ENCODE results near the gene AFF3. TPM values are rescaled to one million over a fixed set of nuclear protein-coding genes. Genes with fewer than 3 reads are reported as not detected.

AFF3 gene
- total and polyA plus RNA-seq, 10 donors: 6.0 to 92.2 (median 64.0) TPM

DNA sequence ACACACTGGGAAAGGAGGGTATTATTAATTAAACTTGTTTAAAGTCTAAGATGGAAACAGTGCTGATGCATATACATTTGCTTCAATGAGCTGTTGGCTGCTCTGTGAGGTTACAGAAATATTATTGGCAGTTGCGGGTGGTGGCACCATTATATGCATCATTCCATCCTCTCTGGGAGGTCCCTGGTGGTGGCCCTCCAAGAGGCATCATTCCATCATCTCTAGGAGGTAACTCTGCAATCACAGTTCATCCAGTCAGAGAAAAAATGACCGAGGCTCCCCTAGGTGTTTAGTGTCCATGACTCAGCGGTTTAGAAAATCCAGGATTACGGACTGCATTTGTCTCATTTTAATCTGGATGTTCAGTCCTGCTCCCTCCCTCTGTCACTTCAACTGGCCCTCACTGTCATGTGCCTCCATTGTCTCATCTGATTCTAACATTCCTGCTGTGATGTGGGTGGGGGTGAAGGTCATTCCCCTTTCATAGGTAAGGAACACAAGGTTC is 15.4 kb downstream of the AFF3 start:
- peaks cover 0 to 48% (median 0%) of the 10 kb centered on the region in 6 donors for H3K36me3 ChIP-seq
- no peak for DNase-seq
- no peak overlapping the region for H3K4me3 ChIP-seq
- no peaks in the 10 kb centered on the region for H3K27me3 ChIP-seq (replicated peaks in 1 of 7)
- intact Hi-C loops (cut with DNase I; ENCODE audit: low total_unique reads): no loop called here
- H3K27ac ChIP-seq: no peak overlapping the region
- H3K4me1 ChIP-seq: peaks cover 0 to 22% (median 0%) of the 10 kb centered on the region in 6 donors
- 90 to 97% (median 96%) methylated on average over 4 of the region's 4 CpGs for WGBS, 5 donors
- no peak for TF ChIP-seq POLR2A (IDR thresholded peaks at IDR 0.05)
- TF ChIP-seq POLR2AphosphoS5 (IDR thresholded peaks at IDR 0.05): no peak
- TF ChIP-seq, protein P1, sequence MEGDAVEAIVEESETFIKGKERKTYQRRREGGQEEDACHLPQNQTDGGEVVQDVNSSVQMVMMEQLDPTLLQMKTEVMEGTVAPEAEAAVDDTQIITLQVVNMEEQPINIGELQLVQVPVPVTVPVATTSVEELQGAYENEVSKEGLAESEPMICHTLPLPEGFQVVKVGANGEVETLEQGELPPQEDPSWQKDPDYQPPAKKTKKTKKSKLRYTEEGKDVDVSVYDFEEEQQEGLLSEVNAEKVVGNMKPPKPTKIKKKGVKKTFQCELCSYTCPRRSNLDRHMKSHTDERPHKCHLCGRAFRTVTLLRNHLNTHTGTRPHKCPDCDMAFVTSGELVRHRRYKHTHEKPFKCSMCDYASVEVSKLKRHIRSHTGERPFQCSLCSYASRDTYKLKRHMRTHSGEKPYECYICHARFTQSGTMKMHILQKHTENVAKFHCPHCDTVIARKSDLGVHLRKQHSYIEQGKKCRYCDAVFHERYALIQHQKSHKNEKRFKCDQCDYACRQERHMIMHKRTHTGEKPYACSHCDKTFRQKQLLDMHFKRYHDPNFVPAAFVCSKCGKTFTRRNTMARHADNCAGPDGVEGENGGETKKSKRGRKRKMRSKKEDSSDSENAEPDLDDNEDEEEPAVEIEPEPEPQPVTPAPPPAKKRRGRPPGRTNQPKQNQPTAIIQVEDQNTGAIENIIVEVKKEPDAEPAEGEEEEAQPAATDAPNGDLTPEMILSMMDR (IDR thresholded peaks at IDR 0.05 in 8 of 11, conservative IDR thresholded peaks at IDR 0.05 in 3 of 11): no peak
- H3K9me3 ChIP-seq: no peaks in the 10 kb centered on the region

DNA sequence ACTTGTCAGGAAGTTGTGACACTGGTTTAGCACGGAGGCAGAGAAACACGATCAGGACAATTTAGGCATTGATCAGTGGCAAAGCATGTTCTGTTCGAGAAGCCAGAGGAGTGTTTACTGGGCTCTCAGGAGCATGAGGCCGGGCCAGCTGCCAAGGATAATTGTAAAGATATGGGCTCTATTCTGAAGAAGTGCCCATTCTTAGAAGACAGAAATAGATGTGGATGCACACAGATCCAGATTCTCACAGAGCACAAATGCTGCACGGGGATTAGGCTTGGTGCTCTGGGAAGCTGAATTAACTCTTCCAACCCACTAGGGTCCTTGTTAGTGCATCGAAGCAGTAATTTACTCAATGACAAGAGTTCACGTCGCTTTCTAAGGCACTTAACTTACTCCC is 16.2 kb downstream of the AFF3 start:
- Histone ChIP-seq H3K27ac (no peak overlapping the region), H3K36me3 (peaks cover 0 to 51% (median 0%) of the 10 kb centered on the region in 6 donors), H3K9me3 (no peaks in the 10 kb centered on the region), H3K4me3 (no peak overlapping the region), H3K27me3 (replicated peaks in 1 of 7) (no peaks in the 10 kb centered on the region), H3K4me1 (peaks cover 0 to 16% (median 0%) of the 10 kb centered on the region in 6 donors)
- no peak for DNase-seq
- intact Hi-C loops (cut with DNase I; ENCODE audit: low total_unique reads): no loop called here
- TF ChIP-seq POLR2AphosphoS5 (IDR thresholded peaks at IDR 0.05) (no peak), POLR2A (IDR thresholded peaks at IDR 0.05) (no peak)
- TF ChIP-seq, protein P1 (IDR thresholded peaks at IDR 0.05 in 8 of 11, conservative IDR thresholded peaks at IDR 0.05 in 3 of 11): no peak
- WGBS, 5 donors: 83 to 85% (median 85%) methylated on average over 8 of the region's 8 CpGs

DNA sequence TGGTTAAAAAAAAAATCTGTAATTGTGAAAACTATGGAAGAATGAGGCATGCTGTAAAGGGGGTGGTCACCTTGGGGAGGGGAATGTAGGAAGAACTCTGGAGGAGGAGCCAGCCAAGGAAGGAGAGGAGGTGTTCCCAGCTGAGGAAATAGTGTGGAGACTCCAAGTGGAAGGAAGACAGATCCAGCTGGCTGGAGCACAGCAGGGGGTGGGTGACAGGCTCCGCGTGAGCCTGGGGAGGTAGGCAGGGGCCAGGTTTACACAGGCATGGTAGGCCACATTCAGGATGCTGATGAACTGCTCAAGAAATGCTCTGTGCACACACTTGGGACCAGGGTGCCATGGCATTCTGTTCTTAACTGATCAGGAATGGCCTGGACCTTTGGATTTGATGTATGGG is 16.8 kb downstream of the AFF3 start:
- no peak overlapping the region for H3K4me3 ChIP-seq
- intact Hi-C loops (cut with DNase I; ENCODE audit: low total_unique reads): no loop called here
- no peak overlapping the region for H3K27ac ChIP-seq
- DNase-seq: no peak
- TF ChIP-seq POLR2A (IDR thresholded peaks at IDR 0.05): no peak
- TF ChIP-seq, protein P1 (IDR thresholded peaks at IDR 0.05 in 8 of 11, conservative IDR thresholded peaks at IDR 0.05 in 3 of 11): no peak
- no peak for TF ChIP-seq POLR2AphosphoS5 (IDR thresholded peaks at IDR 0.05)
- no peaks in the 10 kb centered on the region for H3K9me3 ChIP-seq
- WGBS, 5 donors: 74 to 97% (median 88%) methylated on average over 2 of the region's 2 CpGs
- H3K36me3 ChIP-seq: peaks cover 0 to 57% (median 0%) of the 10 kb centered on the region in 6 donors
- no peaks in the 10 kb centered on the region for H3K27me3 ChIP-seq (replicated peaks in 1 of 7)
- peaks cover 0 to 10% (median 0%) of the 10 kb centered on the region in 6 donors for H3K4me1 ChIP-seq

DNA sequence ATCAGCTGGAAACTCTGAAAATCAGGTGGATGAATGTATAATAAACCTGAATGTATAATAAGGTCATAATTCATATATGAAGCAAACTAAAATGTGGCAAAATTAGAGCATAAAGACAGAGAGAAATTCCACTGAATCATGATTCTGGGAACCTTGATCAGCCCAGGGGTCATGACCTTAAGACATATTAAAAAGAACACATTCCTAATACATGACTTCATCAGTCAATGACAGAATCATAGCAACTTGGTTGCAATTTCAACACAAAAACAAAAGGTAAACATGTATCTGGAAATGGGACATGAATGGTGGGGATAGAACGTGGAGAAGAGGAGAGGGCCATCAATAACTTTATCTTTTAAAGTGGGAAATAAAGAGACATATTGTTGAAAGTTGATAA is 17.6 kb downstream of the AFF3 start:
- WGBS, 5 donors: 79 to 96% (median 86%) methylated on average over 1 of the region's 1 CpG
- H3K36me3 ChIP-seq: peaks cover 0 to 58% (median 0%) of the 10 kb centered on the region in 6 donors
- TF ChIP-seq, protein P1 (IDR thresholded peaks at IDR 0.05 in 8 of 11, conservative IDR thresholded peaks at IDR 0.05 in 3 of 11): no peak
- TF ChIP-seq POLR2A (IDR thresholded peaks at IDR 0.05) (no peak), POLR2AphosphoS5 (IDR thresholded peaks at IDR 0.05) (no peak)
- no peak for DNase-seq
- intact Hi-C loops (cut with DNase I; ENCODE audit: low total_unique reads): no loop called here
- no peak overlapping the region for H3K27ac ChIP-seq
- no peak overlapping the region for H3K4me3 ChIP-seq
- no peaks in the 10 kb centered on the region for H3K27me3 ChIP-seq (replicated peaks in 1 of 7)
- H3K9me3 ChIP-seq: no peaks in the 10 kb centered on the region
- peaks cover 0 to 3% (median 0%) of the 10 kb centered on the region in 6 donors for H3K4me1 ChIP-seq

All from spleen (tissue), 11 donors.